ENCODE measurements around the gene ATR.

Gene ATR

DNA sequence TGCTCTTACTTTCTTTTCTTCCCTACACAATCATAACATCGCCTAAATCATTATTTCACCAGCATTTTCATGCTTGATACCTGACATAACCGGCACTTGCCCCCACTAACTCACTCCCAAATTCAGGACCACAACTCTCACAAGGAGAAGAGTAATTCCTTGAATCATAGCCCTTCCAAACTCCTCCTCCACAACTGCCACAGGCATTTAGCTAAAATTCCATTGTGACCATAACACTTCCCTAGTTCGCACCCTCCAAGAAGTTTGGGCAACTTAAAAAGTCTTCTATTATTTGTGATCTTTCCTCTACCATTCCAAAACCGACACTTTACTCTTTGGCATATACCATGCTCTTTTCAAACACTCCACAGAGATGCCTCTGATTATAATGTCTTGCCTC is 71.3 kb downstream of the ATR start:
- DNase-seq, result no peak

DNA sequence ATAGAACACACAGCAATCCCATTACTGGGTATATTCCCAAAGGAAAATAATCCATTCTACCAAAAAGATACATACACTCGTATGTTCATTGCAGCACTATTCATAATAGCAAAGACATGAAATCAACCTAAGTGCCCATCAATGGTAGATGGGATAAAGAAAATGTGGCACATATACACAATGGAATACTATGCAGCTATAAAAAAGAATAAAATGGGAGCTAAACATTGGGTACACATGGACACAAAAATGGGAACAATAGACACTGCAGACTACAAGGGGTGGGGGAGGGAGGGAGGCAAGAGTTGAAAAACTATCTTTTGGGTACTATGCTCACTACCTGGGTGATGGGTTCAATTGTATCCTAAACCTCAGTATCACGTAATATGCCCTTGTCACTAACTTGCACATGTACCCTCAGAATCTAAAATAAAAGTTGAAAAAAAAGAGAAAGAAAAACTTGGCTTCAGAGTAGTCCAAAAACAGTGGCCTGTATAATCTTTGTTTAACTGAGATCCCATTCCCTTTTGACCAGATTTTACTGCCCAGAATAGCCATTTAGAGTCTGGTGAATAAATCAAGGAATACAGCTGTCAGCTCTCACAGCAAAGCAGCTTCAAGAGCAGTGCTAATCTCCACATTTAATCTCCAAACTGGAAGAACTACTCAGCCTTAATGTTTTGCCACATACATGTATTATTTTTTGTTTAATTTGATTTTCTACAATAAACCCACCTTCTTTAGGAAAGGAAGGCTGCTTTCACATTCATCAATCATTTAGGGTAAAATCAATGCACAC is 76.1 kb downstream of the ATR start:
- DNase-seq, result no peak

DNA sequence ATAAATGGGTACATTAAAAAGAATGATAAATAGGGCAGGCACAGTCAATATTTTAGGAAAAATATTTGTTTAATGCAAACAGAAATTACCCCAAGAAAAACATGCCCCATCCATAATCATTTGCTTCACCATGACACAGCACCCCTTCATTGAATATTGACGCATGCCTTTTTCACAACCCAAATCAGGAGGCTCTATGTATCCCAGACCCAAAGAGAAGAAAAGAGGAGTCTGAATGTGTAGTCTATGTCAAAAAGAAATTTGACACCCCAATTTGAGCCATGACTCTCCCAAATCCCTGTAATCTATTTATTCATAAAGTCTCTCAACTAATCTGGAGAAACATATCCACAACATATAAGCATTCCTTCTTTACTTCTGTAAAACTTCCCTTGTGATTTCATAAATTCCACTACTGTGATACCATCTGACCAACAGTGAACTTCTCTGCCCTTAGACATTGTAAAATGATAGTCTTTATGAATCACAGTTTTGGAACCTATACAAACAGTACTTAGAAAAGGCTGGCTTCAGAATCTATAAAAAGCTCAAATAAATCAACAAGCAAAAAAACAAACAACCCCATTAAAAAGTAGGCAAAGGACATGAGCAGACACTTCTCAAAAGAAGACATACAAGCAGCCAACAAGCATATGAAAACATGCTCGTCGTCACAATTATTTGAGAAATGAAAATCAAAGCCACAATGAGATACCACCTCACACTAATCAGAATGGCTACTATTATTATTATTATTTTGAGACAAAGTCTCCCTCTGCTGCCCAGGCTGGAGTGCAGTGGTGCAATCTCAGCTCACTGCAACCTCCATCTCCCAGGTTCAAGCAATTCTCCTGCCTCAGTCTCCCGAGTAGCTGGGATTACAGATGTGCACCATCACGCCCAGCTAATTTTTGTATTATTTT is 77.3 kb downstream of the ATR start:
- DNase-seq, result no peak

DNA sequence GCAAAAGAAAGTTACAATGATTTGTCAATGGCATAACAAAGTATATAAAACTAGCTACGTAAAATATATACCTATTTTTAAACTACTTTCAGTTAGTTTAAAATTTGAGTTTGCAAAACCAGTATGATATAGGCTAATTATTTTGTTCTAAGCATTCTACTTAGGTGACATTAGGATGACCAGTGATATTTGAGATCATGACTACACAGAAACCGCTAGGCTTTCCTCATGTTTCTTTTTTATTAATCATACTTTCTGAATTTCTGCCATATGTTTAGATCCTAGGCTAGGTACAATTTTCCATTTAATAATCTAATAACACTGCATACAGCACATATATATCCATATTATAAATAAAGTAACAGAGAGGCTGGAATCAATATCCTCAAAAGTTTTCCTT is 78.3 kb downstream of the ATR start:
- DNase-seq, result no peak

DNA sequence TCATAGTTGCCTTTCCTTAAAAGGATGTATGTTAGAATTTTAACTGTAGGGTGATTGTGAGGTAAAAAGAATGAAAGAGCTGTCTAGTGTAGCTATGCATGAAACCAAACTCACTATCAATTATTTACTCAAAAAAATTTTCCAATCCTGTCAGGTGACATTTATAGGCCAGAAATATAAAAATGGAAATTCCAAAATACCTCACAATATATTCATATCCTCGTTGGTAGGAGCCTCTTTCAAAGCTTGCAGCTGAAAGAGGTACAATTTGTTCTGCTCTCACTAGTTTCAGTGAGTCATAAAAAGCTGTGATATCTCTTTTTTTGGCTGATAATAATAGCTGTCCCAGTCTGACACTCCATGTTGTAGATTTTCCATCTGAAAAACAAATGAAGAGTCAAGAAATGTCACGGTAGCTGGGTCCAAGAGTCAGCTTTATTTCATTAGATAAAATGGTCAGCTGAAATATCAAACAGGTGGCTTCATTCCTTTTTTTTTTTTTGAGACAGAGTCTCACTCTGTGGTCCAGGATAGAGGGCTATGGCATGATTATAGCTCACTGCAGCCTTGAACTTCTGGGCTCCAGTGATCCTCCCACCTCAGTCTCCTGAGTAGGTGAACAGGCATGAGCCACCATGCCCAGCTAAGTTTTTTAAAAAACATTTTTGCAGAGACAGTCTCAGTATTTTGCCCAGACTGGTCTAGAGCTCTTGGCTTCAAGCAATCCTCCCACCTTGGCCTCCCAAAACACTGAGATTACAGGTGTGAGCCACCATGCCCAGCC is 79.9 kb downstream of the ATR start:
- DNase-seq, result no peak

DNA sequence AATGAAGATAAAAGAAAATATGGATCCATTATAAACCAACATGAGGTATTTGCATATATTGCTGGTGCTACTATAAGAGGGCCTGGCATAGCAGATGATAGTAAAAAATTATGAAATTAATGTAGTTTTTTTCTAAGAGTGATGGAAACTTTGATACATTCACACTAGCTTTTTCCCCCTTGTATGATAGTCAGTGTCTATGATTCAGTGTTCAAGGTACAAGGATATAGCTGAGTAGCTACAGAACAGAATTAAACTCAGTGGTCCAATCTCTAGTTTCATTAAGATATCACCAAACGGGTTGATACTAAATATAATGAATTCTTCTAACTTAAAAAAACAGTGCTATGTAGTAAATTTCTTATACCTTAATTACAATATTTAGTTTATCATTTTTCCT is 80.8 kb downstream of the ATR start:
- no peak for DNase-seq

DNA sequence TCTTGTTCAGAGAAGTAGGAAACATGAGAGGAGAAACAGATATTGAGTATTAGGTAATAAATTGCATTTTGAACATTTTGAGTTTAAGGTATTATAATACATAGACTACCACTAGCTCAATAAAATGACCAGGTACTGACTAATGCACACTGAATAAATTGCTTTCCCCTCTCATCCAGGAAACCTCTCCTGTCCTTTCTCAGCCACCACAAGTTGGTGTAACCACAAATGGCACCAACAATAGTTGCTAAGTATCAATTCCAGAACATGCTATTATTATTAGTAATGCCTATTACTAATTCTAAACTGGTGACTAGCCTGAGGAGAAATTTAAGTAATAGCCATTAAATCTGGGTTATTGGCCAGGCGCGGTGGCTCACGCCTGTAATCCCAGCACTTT is 83.4 kb downstream of the ATR start:
- DNase-seq, result no peak

DNA sequence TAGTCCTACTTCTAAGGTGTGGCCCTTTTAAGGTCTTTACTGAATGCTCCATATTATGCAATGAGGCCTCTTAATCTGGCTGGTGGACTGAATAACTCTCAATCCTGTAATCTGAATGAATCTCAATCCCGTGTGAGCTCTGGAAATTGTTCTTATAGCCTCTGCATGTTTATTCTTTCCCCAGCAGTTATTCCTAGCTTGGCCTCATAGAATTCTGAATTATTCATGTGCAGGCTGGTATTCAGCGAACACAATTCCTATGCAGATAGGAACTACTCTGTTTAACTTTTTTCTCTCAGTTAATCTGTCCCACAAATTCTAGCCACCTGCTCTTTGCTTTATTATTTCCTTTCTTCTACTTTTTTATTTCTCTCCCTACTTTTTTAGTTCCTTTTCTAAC is 86.3 kb downstream of the ATR start:
- DNase-seq, result no peak

DNA sequence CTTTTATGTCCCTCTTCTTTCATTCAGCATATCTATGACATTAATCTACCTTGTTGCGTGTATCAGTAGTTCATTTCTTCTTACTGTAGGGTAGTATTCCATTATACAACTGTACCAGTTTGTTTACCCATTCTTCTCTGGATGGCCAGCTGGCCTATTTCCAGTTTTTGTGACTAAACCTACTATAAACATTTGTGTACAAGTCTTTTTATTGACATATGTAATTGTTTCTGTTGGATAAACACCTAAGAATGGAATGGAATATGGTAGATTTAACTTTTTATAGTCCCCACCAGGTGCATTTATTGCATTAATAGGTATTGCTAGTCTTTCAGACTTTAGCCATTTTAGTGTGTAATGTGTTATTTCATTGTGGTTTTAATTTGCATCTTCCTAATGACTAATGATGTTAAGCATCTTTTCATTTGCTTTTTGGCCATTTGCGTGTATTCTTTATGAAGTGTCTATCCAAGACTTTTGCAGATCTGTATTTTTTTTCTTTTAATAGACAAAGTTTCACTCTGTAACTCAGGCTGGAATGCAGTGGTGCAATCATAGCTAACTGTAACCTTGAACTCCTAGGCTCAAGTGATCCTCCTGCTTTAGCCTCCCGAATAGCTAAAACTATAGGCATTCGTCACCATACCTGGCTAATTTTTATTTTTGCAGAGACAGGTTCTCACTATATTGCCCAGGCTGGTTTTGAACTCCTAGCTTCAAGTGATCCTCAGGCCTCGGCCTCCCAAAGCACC is 88.8 kb downstream of the ATR start:
- DNase-seq, result no peak

DNA sequence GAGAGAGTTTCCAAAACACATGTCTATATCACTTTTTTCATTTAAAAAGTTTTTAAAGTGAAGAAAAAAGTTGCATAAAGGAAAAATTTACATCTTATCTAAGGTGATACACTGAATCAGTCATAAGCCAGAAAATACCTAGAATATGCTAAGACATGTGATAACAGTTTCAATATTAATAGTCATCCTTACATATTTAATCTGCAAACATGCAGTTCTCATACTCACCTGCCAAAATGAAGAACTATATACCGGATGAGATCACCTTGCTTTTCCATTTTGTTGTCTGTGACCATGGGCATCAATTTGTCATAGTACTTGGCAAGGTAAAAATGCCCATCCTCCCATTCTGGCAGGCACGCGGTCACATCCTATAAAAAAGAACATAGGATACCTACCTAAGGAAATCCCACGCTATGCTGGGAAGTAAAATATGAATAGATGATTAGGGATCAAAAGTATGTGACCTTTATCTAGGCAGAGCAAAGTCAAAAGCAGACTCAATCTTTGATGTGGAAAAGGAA is 93.6 kb downstream of the ATR start:
- DNase-seq, result no peak

DNA sequence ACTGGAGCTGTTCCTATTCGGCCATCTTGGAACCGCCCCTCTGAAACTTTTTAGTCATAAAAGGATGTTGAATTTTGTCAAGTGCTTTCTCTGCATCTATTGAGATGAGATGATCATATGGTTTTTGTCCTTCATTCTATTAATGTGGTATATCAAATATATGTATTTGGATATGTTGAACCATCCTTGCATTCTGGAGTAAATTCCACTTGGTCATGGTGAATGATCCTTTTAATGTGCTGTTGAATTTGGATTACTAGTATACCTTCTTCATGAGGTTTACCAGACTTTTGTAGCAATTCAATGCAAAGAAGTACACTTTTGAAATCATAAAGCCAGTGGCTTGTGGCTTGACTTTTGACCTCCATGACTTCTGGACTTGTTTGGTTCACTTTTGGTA is 97.3 kb downstream of the ATR start:
- no peak for DNase-seq

DNA sequence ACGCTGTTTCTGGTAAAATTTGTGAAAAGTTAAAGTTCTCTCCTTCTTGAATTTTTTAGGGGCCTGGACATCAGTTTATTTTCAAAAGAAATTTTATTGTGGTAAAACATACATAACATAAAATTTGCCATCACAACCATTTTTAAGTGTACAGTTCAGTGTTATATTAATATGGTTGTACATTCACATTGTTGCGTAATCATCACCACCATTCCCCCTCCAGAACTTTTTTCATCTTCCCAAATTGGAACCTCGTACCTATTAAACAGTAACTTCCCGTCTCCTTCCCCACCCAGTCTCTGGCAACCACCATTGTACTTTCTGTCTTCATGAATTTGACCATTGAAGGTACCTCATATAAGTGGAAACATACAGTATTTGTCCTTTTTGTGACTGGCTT is 107.7 kb downstream of the ATR start:
- no peak for DNase-seq

DNA sequence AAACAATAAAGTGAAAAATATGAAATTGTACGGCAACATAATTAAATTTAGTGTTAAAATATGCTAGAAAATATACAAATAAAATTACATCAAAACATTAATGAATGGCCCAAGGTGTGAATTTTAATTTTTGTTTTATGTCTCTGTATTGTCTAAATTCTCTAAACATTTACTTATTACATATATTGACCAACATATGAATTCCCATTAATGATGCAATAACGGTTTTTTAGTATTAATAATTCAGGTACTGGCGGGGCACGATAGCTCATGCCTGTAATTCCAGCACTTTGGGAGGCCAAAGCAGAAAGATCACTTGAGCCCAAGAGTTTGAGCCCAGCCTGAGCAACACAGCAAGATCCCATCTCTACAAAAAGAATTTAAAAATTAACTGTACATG is 110.1 kb downstream of the ATR start:
- no peak for DNase-seq

DNA sequence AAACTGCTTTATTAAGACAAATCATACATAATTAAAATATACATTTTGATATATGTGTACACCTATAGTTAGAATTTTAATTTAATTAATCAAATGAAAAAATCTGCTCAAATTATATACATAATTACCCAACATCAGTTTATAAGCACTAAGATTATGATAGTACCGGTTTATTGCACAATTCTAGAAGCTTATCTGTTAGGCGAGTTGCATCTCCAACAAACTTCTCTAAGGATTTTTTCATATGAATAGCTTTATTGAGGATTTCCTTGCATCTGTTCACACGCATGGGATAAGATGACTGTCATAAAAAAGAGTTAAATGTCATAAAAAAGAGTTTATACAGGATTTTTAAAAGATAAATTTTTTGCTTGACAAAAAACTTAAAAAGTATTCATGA is 110.8 kb downstream of the ATR start:
- DNase-seq, result no peak

DNA sequence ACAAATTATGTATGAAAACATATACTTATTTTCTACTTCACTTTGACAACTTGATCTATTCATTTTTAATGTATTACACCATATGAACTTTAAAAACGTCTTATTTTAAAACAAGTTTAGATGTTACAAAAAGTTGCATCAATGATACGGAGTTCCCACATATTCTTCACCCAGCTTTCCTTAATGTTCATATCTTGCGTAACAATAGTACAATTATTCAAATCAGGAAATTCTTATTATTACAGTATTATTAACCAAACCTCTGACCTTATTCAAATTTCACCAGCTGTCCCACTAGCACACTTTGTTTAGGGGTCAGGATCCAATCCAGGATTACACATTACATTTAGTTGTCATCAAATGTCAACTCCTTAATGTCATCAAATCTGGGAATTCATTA is 117.8 kb downstream of the ATR start:
- DNase-seq, result no peak

DNA sequence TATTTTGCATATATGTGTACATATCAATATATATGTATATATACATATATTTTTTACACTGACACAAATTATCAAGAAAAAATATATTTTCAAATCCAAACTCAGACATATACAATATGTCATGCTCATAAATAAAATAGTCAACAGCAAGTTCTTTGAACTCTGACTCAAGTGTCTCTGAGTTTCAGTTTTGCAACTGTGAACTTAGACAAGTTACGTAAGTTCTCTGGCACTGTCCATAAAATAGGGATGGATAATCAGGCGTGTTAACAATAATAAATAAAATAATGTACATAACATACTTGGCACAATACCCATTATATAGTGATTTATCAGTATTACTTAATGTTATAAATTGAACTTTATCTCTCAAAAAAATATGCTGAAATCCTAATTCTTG is 118.6 kb downstream of the ATR start:
- no peak for DNase-seq

DNA sequence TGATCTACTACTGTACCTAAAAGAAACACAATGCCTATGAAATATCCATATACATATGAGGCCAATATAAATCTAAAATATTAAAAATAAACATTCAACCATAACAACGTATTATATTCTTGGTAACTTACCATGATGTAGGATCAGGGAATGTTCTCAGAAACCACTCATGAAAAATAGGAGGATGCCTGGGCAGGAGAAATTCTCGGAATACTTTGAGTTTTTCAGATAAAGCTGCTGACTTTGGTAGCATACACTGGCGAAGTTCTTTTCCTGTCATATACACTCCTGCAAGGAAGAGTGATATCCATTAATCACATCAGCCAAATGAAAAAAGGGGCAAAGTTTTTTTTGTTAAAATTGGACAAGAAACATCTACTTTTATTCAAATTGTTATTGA is 119.4 kb downstream of the ATR start:
- no peak for DNase-seq

DNA sequence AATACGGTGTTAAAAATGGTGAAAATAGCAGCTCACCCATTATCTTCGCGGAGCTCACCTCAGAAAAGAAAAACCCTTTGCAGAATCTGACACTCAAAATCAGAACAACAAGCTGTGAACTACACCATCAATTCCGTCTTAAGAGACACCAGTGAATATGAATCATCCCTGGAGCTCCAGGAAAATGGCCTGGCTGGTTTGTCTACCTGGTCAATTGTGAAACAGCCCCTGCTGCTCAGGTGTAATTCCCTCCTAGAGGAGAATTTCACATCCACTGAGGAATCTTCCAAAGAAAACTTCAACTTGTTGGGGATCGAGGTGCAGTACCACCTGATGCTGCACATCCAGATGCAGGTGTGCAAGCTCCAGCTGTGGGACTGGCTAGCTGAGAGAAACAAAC is 127.7 kb downstream of the ATR start:
- no peak for DNase-seq

DNA sequence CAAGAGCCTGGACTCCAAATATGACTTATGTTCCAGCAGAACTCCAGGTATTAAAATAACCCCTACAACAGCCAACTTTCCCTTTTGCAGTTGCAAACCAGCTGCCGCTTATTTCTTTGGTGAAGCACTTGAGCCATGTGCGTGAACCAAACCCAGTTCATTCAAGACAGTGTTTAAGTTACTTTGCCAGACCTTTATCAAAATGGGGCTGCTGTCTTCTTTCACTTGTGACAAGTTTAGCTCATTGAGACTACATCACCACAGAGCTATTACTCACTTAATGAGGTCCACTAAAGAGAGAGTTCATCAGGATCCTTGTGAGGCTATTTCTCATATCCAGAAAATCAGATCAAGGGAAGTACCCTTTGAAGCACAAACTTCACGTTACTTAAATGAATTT is 128.3 kb downstream of the ATR start:
- DNase-seq, result no peak

DNA sequence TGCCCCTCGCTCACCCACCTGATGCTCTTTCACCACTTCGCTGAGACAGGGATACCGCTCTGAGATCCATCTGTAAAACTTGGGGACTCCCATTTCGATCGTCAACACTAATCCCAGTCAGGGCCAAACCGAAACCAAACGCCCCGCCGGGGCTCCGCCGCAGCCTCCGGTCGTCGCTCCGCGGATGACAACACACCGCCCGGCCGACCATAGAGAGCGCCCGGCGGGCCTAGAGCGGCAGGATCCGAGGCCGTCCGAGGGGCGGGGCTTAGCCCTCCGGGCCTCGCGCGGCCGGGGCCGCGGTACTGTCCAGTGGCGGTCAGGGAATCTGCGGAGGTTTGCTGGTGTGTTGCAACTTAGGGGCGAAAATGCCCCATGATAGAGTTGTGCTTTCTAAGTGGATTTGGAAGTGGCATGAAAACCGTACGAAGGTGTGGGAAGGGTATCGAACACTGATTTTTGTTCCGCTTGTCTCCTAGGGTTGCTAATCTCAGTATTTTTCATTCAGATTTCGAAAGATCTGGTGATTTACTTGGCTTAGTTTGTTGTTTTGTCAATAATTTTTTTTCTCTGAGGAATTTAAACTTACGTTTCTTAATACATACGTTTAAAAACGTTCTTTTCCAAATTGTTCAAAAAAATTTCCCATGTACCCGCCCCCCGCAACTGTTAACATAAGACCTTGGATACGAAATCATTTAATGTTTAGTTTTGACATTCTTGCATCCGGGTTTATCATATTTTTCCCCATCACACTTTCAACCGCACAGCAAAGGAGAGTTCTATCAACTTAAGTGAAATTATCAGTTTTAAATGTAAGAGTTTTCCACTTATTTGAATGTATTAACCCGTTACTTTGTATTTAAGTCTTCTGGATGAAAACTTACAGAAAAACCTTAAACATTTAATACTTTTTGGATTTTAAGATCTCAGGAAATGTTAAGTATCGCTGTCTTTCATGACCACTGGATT is 130.4 kb downstream of the ATR start, which contains the start of gene XRN1:
Gene XRN1, minus strand, starts transcription at position 186 of the 972 bp plus-strand sequence. Its CDS starts 93 bp downstream, at position 93.
- peak; percentile 86 to 94 (median 91) for DNase-seq

DNA sequence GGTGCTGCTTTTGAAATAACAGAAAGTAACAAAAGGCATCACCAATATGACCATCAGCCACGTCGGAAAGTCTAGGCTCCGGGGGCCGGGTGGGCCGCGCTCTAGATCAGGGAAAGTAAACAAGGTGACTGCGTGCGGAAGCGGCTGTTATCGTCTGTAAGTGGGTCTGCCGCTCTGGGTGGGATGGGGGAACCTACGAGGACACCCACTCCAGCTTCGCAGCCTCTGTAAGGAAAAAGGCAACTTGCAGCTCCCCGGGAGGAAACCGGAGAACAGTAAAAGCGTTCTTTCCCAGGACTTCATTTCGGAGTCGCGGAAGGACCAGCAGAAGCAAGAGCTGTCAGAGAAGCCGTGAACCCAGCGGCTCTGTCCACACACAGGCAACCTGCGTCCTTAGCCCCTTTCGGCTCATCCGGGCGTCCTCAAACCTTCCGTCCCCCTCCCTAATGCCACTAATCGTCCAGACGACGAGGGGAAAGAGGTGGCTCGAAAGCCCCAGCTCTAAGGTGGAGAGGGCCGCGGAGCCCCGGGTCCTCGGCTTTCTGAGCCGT is 131.2 kb downstream of the ATR start:
- DNase-seq, result peak; percentile 9 to 48 (median 29)

Data from T-helper 1 cell (primary cell).